GM19025 (cell line): ENCODE data around the gene CABP5.
"Not testable (repeated sequence)": the region's sequence is repeated elsewhere in the genome, so short reads cannot be mapped to it uniquely, and the experiment has no call there.

Source experiments
- ATAC-seq: cut with Tn5 transposase; IDR thresholded peaks from one replicate; pipeline ENCODE4 v1.9.1; 2021; ENCODE audit warnings: mild to moderate bottlenecking, low read depth, moderate library complexity; ENCODE audit not compliant: unreplicated experiment

Gene CABP5

DNA sequence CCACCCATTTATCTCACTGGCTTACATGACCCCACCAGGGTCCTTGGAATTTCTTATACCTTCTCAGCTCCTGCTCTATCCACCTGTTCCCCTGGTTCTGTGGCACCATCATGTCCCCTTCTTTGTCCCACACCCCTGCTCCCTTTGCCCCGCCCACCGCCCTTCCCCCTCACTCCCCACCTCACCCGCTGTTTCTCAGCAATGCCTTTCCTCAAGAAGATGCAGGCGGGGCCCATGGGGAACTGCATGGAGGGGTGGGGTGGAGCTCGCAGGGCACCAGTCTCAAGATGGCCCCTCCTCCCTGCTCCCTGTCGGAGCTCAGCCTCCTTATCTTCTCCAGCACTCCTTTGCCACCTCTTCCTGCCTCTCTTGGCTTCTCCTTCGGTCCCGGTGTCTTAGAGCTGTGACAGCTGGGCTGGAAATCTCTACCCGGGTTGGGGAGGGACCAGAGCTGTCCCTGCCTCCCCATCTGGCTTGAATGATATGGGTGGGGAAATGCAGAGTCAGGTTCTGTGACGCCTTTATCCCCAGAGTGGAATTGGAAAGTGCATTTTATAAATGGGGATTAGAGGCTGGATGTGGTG lies at the start of gene CABP5:
CABP5 (minus strand) TSS at position 405 of the 584 bp plus-strand sequence; CDS start at position 248, 157 bp downstream.
- ATAC-seq = no peak

DNA sequence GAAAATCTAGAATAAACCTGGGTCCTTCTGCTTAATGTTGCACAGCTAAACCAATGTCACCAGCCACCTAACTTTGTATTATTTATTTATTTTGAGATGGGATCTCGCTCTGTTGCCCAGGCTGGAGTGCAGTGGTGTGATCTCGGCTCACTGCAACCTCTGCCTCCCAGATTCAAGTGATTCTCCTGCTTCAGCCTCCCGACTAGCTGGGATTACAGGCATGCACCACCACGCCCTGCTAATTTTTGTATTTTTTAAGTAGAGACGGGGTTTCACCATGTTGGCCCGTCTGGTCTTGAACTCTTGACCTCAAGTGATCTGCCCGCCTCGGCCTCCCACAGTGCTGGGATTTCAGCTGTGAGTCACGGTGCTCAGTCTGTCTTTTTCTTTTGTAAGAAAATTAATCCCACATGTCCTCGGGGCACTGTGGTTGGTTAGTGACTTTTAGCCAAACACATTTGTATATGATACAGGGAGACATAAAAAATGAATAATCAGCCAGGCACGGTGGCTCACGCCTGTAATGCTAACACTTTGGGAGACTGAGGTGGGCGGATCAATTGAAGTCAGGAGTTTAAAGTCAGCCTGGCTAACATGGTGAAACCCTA lies 47.3 kb upstream of the CABP5 start:
- not testable (repeated sequence) for ATAC-seq

DNA sequence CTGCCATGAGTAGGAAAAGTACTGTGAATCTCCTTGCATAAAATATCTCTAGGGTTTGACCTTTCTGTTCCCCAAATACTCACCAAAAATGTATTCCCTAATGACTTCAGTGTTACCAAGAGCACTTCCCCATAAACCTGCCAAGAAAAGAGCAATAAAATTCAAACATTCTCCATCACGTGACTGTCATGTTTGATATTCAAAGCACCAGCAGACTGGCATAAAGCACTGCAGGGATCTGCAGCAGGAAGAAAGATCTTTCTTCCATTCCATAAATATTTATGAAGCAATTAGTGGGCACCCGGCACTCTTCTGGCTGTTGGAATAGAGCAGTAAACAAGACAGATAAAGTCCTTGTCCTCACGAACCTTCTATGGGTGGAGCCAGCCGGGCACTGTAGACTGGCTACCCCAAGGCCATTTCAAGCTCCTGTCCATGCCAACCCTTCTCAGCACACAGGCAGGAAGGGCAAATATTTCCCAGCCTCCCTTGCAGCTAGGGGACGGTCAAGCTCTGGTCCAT lies 46.5 kb upstream of the CABP5 start:
- ATAC-seq = no peak

DNA sequence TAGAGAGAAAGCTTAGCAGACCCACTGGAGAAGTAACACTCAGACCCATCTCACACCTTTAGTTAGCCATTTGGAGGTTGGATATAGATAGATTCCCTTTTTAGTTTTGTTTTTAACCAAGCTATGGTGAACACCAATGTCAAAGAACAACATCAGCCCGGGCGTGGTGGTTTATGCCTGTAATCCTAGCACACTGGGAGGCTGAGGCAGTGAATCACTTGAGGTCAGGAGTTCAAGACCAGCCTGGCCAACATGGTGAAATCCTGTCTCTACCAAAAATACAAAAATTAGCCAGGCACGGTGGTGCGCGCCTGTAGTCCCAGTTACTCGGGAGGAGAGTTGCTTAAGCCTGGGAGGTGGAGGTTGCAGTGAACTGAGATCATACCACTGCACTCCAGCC lies 45.1 kb upstream of the CABP5 start:
- not testable (repeated sequence) for ATAC-seq

DNA sequence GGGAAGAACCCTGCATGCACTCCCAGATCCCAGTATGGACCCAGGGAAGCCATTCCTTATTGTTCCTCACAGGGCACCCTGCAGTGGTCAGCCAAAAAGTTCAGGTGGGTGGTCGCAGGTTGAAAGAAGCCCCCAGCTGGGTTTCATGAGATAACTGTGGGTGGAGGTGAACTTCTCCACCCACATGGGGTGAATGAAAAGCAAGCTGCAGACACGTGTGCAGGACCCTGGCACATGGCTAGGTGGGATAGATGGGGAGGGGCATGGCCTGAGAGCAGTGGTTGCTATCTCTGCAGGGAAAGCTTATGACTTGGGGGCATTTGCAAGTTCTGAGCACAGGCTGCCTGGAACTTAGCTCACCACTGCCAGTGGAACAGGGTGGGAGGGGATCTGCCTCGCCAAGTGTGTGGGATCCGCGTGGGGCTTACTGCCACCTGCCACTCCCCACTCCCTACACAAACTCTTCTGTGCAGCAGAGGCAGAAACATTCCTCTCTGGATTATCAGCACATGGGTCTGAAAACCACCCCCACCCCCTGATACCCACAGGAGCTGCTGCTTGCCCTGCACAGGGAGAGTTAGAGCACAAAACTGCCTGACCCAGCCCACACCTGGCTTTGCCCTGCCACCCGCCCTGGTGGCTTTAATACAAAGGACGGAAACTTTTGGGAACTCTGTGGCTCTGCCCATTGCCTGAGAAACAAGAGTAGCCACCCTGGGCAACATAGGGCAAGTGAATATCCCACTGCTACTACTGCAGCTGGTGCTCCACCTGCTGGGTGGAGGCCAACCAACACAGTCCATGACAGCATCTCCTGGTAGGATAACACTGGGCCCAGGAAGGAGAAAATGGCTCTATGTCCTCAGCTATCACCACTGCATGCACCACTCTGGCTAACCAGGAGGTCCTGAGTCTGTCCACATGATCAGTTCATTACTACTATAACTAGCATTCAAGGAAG lies 42.3 kb upstream of the CABP5 start:
- ATAC-seq = no peak

DNA sequence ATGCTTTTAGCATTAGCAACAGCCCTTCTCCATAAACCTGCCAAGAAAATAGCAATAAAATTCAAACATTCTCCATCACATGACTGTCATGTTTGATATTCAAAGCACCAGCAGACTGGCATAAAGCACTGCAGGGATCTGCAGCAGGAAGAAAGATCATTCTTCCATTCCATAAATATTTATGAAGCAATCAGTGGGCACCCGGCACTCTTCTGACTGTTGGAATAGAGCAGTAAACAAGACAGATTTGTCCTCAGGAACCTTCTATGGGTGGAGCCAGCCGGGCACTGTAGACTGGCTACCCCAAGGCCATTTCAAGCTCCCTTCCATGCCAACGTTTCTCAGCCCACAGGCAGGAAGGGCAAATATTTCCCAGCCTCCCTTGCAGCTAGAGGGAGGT lies 41.2 kb upstream of the CABP5 start:
- ATAC-seq = no peak

DNA sequence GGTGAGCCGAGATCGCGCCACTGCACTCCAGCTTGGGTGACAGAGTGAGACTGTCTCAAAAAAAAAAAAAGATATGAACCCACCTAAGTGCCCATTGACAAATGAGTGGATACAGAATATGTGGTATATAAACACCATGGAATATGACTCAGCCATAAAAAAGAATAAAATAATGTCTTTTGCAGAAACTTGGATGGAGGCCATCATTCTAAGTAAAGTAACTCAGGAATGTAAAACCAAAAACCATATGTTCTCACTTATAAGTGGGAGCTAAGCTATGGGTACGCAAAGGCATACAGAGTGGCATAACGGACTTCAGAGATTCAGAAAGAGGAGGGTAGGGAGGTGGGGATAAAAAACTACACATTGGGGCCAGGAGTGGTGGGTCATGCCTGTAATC lies 37.2 kb upstream of the CABP5 start:
- no peak for ATAC-seq

DNA sequence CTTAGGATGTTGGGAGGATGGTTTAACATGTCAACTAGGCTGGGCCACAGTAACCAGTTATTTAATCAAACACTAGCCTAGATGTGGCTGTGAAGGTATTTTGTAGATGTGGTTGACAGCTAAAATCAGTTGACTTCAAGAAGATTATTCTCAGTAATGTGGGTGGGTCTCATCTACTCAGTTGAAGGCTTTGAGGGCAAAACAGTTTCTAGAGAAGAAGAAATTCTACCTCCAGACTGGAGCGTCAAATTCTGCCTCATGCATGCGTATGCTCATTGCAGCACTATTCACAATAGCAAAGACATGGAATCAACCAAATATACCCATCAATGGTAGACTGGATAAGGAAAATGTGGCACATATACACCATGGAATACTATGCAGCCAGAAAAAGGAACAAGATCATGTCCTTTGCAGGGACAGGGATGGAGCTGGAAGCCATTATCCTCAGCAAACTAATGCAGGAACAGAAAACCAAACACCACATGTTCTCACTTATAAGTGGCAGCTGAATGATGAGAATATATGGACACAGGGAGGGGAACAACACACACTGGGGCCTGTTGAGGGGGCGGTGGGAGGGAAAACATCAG lies 26.4 kb upstream of the CABP5 start:
- not testable (repeated sequence) for ATAC-seq

DNA sequence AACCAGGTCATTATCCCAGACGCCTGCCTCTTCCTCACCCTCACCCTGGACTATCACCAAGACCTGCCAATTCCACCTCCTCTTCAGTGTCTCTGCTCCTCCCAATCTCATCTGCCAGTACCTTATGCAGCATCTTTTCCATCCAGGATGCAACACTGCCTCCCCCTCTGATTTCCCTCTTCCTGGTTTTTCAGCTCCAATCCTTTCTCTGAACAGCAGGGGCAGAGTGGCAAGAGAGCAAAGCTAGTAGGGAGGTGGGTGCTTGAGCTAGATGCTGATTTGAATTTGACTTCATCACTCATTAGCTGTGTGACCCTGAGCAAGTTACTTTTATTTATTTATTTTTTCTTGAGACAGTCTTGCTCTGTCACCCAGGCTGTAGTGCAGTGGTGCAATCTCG lies 25.6 kb upstream of the CABP5 start:
- no peak for ATAC-seq

DNA sequence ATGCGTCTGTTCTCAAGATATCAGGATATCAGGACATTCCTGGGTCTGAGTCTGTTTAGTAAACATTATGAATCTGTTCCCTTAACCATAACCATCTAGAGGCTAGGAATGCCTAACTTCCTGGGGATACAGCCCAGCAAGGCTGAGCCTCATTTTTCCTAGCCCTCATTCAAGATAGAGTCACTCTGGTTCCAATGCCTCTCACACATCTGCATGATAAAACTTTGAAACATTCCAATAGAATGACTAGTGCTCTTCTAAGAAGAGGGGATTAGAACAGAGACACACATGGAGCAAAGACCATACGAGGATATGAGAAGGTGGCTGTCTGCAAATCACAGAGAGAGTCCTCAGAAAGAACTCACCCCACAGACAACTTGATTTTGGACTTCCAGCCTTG lies 20.6 kb upstream of the CABP5 start:
- no peak for ATAC-seq

DNA sequence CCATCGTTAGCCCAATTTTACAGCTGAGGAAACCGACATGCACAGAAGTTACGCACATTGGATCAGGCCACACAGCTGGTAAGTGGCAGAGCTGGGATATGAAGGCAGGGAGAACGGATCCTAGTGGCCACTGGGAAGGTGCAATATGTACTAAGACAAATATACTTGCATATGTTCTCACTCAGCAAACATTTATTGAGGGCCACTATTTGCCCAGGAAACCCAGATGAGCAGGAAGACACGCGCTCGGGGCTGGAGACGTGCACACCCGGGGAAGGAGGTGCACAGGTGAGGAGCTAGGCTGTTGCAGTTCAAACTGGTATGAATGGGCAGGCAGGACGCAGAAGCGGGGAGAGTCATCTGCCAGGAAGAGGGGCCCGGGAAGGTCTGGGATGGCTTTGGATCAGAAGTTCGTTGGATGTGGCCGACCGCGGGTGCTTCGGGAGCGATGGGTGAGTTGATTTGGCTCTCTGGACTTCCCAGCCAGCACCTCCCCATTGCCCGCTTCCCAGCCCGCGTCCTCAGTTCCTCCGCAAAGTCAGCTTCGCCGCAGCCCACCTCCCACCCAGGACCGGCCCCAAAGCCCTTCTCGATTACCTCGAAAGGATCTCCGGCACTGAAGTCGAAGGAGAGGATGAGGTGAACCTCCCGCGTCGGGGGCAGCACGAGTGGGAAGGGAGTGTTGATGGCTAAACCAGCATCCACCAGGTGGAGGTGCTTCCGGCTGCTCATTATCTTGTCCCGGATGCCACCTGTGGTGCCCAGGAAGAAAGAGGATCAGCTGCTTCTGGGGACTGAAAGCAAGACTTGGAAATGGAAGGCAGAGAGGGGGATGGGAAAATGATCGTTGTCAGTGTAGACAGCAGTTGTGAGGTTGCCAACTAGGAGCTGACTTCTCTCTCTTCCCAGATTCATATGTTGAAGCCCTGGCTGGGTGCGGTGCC lies 17.8 kb upstream of the CABP5 start:
- ATAC-seq = no peak

DNA sequence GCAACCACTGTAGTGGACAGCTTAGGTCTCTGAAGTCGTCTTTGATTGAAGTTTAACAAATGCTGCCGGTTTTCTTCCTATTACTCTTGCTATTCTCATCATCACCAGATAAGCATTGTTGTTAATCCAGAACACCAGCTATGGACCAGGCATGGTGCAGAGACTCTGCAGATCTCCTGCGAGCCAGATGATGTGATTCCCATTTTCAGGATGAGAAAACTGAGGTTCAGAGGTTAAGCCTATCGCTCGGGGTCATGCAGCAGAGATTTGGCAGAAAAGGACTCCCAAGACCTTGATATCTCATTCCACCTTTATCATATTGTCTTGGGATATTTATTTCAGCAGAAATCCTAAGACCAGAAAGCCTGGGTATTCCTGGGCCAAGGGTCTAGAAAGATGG lies 16.5 kb upstream of the CABP5 start:
- no peak for ATAC-seq

DNA sequence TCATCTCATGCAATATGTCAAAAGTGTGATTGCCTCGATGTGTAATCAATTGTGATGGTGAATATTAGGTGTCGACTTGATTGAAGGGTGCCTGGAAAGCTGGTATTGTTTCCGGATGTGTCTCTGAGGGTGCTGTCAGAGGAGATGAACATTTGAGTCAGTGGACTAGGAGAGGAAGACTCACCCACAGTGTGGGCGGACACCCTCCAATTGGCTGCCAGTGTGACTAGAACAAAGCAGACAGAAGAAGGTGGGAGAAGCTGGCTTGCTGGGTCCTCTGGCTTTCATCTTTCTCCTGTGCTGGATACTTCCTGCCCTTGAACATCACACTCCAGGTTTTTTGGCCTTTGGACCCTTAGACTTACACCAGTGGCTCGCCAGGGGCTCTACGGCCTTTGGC lies 15.5 kb upstream of the CABP5 start:
- ATAC-seq = no peak

DNA sequence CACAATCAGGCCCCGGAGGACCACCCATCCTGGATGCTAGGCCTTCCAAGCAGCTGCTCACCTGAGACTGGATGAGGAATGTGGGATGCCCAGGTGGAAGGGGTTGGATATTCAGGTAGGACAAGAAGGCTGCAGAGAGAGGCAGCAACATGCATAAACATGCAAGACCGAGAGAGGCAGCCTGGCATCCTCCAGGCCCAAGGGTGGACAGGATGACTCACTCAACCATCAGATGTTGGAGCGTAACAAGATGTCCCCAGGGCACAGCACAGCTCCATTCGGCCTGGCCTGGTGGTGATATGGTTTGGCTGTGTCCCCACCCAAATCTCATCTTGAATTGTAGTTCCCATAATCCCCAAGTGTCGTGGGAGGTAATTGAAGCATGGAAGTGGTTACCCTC lies 10.0 kb upstream of the CABP5 start:
- no peak for ATAC-seq

DNA sequence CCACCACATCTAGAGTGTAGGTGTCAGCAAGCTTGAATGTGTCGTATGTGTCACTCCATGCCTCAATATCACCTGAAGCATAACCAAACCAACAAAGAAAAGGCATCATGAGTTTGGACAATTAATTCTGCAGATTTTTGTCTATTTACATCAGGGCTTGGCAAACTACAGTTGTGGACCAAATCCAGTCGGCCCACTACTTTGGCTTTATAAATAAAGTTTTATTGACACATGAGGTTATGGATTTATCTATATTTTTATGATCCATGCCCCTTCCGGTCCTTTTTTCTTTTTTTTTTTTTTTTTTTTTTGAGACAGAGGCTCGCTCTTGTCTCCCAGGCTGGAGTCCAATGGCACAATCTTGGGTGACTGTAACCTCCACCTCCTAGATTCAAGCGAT lies 9.2 kb upstream of the CABP5 start:
- no peak for ATAC-seq

DNA sequence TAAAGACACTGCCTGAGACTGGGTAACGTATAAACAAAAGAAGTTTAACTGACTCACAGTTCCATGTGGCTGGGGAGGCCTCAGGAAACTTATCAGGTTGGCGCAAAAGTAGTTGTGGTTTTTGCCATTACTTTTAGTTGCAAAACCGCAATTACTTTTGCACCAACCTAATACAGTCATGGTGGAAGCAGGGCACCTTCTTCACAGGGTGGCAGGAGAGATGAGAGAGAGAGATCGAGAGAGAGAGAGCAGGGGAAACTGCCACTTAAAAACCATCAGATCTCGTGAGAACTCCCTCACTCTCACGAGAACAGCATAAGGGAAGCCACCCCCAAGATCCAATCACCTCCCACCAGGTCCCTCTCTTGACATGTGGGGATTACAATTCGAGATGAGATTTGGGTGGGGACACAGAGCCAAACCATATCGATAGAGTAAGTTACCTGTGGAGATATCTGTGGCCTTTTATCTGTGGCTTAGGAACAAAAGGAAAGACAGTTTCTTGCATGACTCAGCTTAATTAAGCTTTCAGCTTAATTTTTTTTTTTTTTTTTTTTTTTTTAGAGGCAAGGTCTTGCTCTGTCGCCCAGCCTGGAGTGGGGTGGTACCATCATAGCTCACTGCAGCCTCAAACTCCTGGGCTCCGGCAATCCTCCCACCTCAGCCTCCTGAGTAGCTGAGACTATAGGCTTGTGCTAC lies 7.6 kb upstream of the CABP5 start:
- no peak for ATAC-seq

DNA sequence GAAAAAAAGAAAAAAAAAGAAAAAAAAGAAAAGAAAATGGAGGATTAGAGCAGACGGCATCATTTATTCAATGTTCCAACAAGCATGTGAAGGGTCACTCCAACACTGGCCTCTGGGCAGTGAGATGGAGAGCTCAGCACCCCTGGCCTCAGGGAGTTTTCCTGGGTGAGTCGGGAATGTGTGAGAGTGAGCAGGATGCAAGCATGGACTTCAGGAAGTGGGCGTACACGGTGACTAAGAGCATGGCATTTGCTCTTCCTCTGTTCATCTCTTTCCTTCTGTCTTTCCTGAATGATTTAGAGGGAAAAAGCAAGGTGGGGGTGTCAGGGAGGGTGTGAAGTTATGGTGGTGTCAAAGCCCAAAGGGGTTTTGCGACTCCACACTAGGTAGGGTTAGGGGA lies 682 bp upstream of the CABP5 start:
- no peak for ATAC-seq

DNA sequence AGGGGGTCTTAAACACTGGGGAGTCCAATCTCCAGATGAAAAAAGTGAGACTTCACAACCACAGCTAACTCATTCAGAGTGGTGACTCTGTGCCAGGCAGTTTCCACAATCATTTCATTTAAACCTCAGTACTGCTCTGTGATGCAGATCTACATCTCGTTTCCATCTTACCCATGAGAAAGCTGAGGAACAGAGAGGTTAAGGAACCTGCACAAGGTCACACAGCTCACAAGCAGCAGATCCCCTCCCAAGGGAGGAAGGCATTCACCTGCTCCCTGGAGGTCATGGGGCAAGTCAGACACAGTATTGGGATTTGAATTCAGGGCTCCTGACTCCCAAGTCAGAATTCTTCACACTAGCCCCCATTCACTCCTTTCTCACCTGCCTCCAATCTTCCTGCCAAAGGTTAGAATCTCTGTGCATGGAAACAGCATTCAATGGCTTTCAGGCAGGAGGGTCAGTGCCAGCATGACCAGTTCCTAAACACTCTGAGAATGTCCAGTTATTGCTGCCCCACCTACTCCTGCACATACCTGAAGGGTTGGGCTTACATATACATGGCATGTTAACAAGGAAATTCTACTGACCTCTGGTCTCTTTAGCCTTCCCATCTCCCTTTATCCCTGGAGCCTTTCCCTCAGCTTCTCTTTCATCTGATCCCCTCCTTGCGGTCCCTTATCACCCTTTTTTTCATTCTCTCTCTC lies 1.9 kb downstream of the CABP5 start:
- no peak for ATAC-seq

DNA sequence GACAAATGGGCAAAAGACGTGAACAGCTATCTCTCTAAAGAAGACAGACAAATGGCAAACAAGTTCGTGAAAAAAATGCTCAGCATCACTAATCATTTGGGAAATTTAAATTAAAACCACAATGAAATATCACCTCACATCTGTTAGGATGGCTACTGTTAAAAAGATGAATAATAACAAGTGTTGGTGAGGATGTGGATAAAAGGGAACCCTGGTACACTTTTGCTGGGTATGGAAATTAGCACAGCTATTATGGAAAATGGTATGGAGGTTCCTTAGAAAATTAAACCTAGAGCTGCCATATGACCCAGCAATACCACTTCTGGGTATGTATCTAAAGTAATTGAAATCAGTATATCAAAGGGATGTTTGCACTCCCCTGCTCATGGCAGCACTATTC lies 7.1 kb downstream of the CABP5 start:
- no peak for ATAC-seq
